ENCODE measurements around the gene FSTL4.
A peak's percentile ranks its signal among the peaks of the same experiment; 100 is the strongest.

The FSTL4 gene

DNA sequence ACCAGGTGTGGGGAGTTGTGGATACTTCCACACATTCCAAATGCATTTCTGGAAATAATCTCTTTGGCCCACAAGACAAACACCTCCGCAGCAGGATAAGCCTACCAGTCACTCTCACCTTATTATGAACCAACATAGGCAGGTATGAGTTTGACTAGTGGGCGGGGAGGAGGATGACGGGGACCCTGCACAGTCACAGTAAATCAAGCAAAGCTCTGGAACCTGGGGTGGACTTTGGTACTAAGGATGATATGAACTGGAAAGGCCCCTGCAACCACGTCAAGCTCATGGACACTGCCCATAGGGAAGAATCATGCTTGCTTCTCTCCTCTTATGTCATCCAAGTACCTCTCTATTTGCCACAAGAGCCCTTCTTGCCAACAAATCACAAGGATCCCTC lies 301.2 kb downstream of the FSTL4 start:
- H3K4me2 ChIP-seq: no peak overlapping the region

DNA sequence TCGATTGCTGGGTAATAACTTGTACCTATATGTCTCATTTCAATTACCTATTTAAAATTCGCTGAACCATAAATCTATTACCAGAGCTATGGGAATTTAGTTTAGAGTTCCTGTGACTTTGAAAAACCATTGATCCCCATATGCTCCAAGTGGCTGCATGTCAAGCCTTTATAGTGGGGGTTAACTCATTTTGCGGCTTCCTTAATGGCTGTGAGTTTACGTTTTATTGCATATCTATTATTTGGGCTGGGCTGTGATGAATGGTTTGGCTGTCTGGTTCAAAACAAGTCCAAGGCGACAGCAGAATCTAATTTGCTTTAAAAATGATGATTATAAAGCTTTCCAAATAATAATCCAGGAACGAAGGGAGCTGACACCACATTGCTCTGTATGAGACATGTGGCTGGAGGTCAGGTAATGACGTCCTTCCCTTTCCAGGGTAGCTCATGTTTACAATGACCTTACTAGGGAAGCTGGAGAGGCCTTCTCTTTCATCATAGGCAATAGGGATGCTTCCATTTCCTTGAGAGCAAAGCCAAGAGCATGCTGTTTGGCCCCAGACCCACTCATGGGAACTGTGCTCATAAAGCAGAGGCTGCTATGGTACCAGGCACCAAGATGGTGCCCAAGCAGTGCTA lies 302.2 kb downstream of the FSTL4 start:
- Histone ChIP-seq H3K27me3 (ENCODE audit: insufficient read depth, low read depth) (no peaks in the 10 kb centered on the region), H2AFZ (ENCODE audit: low read depth) (no peak overlapping the region), H3K4me2 (peak overlapping the region; percentile 66; the same call in 1 of the 2 replicates), H3K4me1 (ENCODE audit: low read depth, poor library complexity, severe bottlenecking) (peaks cover 53% of the 10 kb centered on the region), H3K9ac (no peak overlapping the region), H3K36me3 (ENCODE audit: insufficient read depth) (no peaks in the 10 kb centered on the region), H3K27ac (no peak overlapping the region), H3K4me3 (IDR thresholded peaks at IDR 0.05; ENCODE audit: insufficient read depth, low read depth, low read length) (no peak overlapping the region), H4K20me1 (ENCODE audit: insufficient read depth) (no peaks in the 10 kb centered on the region), H3K79me2 (ENCODE audit: insufficient read depth, low read depth) (no peaks in the 10 kb centered on the region)
- TF ChIP-seq, protein P1, sequence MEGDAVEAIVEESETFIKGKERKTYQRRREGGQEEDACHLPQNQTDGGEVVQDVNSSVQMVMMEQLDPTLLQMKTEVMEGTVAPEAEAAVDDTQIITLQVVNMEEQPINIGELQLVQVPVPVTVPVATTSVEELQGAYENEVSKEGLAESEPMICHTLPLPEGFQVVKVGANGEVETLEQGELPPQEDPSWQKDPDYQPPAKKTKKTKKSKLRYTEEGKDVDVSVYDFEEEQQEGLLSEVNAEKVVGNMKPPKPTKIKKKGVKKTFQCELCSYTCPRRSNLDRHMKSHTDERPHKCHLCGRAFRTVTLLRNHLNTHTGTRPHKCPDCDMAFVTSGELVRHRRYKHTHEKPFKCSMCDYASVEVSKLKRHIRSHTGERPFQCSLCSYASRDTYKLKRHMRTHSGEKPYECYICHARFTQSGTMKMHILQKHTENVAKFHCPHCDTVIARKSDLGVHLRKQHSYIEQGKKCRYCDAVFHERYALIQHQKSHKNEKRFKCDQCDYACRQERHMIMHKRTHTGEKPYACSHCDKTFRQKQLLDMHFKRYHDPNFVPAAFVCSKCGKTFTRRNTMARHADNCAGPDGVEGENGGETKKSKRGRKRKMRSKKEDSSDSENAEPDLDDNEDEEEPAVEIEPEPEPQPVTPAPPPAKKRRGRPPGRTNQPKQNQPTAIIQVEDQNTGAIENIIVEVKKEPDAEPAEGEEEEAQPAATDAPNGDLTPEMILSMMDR (conservative IDR thresholded peaks at IDR 0.05; ENCODE audit: low read depth, low read length): no peak

More for the DNA sequence above, 301.2 kb downstream of the FSTL4 start:
- TF ChIP-seq, protein P1 (conservative IDR thresholded peaks at IDR 0.05; ENCODE audit: low read depth, low read length): no peak
- Histone ChIP-seq H2AFZ (ENCODE audit: low read depth) (no peak overlapping the region), H3K9ac (no peak overlapping the region), H3K79me2 (ENCODE audit: insufficient read depth, low read depth) (no peaks in the 10 kb centered on the region), H3K4me1 (ENCODE audit: low read depth, poor library complexity, severe bottlenecking) (peaks cover 44% of the 10 kb centered on the region), H3K27me3 (ENCODE audit: insufficient read depth, low read depth) (no peaks in the 10 kb centered on the region), H3K27ac (no peak overlapping the region), H4K20me1 (ENCODE audit: insufficient read depth) (no peaks in the 10 kb centered on the region), H3K36me3 (ENCODE audit: insufficient read depth) (no peaks in the 10 kb centered on the region), H3K4me3 (IDR thresholded peaks at IDR 0.05; ENCODE audit: insufficient read depth, low read depth, low read length) (no peak overlapping the region)

DNA sequence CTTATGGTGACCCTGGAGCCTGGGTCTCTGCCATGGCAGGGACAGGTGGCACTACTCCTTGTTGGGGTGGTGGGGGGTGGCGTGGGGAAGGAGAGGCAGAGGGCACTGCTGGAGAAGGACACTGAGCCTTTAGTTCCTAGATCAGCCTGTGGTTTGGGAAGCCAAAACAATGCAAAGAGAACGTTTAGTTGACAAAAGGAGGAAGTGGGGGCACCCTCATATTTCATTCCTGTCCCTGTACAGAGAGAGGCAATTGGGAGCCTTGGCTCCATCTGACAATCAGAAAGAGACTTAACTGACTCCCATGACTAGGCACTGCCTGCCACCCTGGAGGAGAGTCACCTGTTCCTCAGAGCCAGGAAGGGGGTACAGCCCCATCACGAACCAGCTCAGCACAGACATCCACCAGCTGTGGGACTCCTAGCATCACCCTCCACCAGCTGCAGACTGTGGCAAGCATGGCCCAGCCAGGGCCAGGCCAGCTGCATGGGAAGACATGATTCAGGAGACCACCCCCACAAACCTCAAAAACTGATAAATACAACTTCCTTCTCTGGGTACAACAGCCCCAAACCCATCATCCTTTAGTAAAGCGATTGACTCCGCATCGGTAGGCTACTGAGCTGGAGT lies 303.1 kb downstream of the FSTL4 start:
- Histone ChIP-seq H3K36me3 (ENCODE audit: insufficient read depth) (no peaks in the 10 kb centered on the region), H3K4me1 (ENCODE audit: low read depth, poor library complexity, severe bottlenecking) (peaks cover 62% of the 10 kb centered on the region), H3K9ac (no peak overlapping the region), H3K27ac (peak overlapping the region; percentile 71; the same call in 1 of the 2 replicates), H3K4me3 (IDR thresholded peaks at IDR 0.05; ENCODE audit: insufficient read depth, low read depth, low read length) (no peak overlapping the region), H4K20me1 (ENCODE audit: insufficient read depth) (no peaks in the 10 kb centered on the region), H2AFZ (ENCODE audit: low read depth) (peak overlapping the region; percentile 51), H3K27me3 (ENCODE audit: insufficient read depth, low read depth) (no peaks in the 10 kb centered on the region), H3K4me2 (peak overlapping the region; percentile 66; the same call in 1 of the 2 replicates), H3K79me2 (ENCODE audit: insufficient read depth, low read depth) (no peaks in the 10 kb centered on the region)
- TF ChIP-seq, protein P1 (conservative IDR thresholded peaks at IDR 0.05; ENCODE audit: low read depth, low read length): no peak

DNA sequence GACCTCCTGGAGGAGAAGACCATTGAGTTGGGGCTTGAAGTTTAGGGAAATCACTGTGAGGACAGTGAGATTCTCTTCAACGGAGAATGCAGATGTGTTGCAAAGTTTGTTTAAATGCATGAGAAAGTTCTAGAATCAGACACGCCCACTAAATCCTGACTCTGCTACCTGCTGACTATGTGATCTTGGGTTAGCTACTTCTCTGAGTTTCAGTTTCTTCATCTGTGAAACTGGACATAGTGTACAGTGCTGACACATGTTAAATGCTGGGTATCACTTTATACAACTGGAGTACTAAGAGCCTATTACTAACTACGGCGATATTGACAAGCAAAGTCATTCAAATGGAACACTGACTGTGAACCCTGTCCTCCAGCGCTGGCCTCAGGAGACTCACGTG lies 305.1 kb downstream of the FSTL4 start:
- H3K79me2 ChIP-seq (ENCODE audit: insufficient read depth, low read depth): no peaks in the 10 kb centered on the region
- TF ChIP-seq, protein P1 (conservative IDR thresholded peaks at IDR 0.05; ENCODE audit: low read depth, low read length): no peak
- peak overlapping the region; percentile 49 for H3K4me2 ChIP-seq
- no peaks in the 10 kb centered on the region for H3K36me3 ChIP-seq (ENCODE audit: insufficient read depth)
- no peaks in the 10 kb centered on the region for H3K27me3 ChIP-seq (ENCODE audit: insufficient read depth, low read depth)
- H2AFZ ChIP-seq (ENCODE audit: low read depth): peak overlapping the region; percentile 16; the same call in 1 of the 2 replicates
- no peaks in the 10 kb centered on the region for H4K20me1 ChIP-seq (ENCODE audit: insufficient read depth)
- no peak overlapping the region for H3K9ac ChIP-seq
- H3K4me1 ChIP-seq (ENCODE audit: low read depth, poor library complexity, severe bottlenecking): peaks cover 82% of the 10 kb centered on the region
- H3K4me3 ChIP-seq (IDR thresholded peaks at IDR 0.05; ENCODE audit: insufficient read depth, low read depth, low read length): no peak overlapping the region
- peak overlapping the region; percentile 71 for H3K27ac ChIP-seq

Measured in KMS-11 (cell line).